ENCODE measurements around the gene SYTL1.

- no peak for TF ChIP-seq EZH2 (IDR thresholded peaks at IDR 0.05; ENCODE audit: borderline replicate concordance, low read depth, low read length, severe bottlenecking)
- peak; percentile 34 for TF ChIP-seq CTCF (IDR thresholded peaks at IDR 0.05; ENCODE audit: borderline replicate concordance, extremely low read depth, low read length, poor library complexity, severe bottlenecking)
Observed at GRCh38 chr1:27372808-27373690, 31.2 kb downstream of the SYTL1 start.
